Nephron (organoid): Measurements from ENCODE around the gene RDH11.

Source experiments
- H3K27ac Mint-ChIP-seq, 3 experiments: 2 replicates each; pipeline ENCODE4 v1.8.0; 2020; ENCODE audit warnings: mixed read lengths in 3 of 3, mild to moderate bottlenecking in 2 of 3, moderate library complexity in 1 of 3
- H3K27me3 Mint-ChIP-seq: 2 replicates; pipeline ENCODE4 v1.8.0; 2021; ENCODE audit warnings: low read depth, mild to moderate bottlenecking, moderate library complexity, mixed read lengths
- H3K36me3 Mint-ChIP-seq: 2 replicates; pipeline ENCODE4 v1.8.0; 2020; ENCODE audit warnings: low read depth, mixed read lengths
- H3K4me1 Mint-ChIP-seq: 2 replicates; pipeline ENCODE4 v1.8.0; 2020; ENCODE audit warnings: mixed read lengths
- H3K4me3 Mint-ChIP-seq, 3 experiments: 2 replicates each; pipeline ENCODE4 v1.8.0; 2020; ENCODE audit warnings: mild to moderate bottlenecking in 3 of 3, mixed read lengths in 3 of 3, moderate library complexity in 2 of 3
- H3K9me3 Mint-ChIP-seq: 2 replicates; pipeline ENCODE4 v1.8.0; 2020; ENCODE audit warnings: mixed read lengths
- CTCF ChIP-seq, 3 experiments: fragments of 200-600 bp; sonication (generic); IDR thresholded peaks; one replicate each; pipeline ENCODE4 v1.5.0; 2021; ENCODE audit warnings: antibody characterized with exemption in 3 of 3; ENCODE audit not compliant: unreplicated experiment in 3 of 3

Gene RDH11

GRCh38 chr14:67695394-67695949 is at the start of gene RDH11:
TSS of gene RDH11 (minus strand) at chr14:67695764. CDS start at chr14:67695703, 61 bp downstream.
- Mint-ChIP-seq H3K4me3 (peak within 1 kb of the TSS; percentile 89 to 95 (median 93)), H3K36me3 (peaks cover 22% of the 10 kb centered on the region), H3K27ac (peak within 1 kb of the TSS; percentile 85 to 94 (median 86)), H3K9me3 (no peaks in the 10 kb centered on the region), H3K27me3 (peaks cover 4% of the 10 kb centered on the region), H3K4me1 (peaks cover 27% of the 10 kb centered on the region)
- no peak for TF ChIP-seq CTCF (IDR thresholded peaks at IDR 0.05; ENCODE audit: unreplicated experiment in 3 of 3)

- Mint-ChIP-seq H3K4me1 (peaks cover 8% of the 10 kb centered on the region), H3K4me3 (no peak overlapping the region), H3K27me3 (no peaks in the 10 kb centered on the region), H3K36me3 (peaks cover 23% of the 10 kb centered on the region), H3K27ac (no peak overlapping the region), H3K9me3 (peaks cover 2% of the 10 kb centered on the region)
- no peak for TF ChIP-seq CTCF (IDR thresholded peaks at IDR 0.05; ENCODE audit: unreplicated experiment in 3 of 3)
Observed at GRCh38 chr14:67744046-67744445, 48.5 kb upstream of the RDH11 start.

- TF ChIP-seq CTCF (IDR thresholded peaks at IDR 0.05; ENCODE audit: unreplicated experiment in 3 of 3), result no peak
Observed at GRCh38 chr14:67738740-67739504, 43.4 kb upstream of the RDH11 start.

GRCh38 chr14:67736771-67737170 is 41.2 kb upstream of the RDH11 start:
- no peaks in the 10 kb centered on the region for H3K27me3 Mint-ChIP-seq
- no peaks in the 10 kb centered on the region for H3K36me3 Mint-ChIP-seq
- H3K4me1 Mint-ChIP-seq, result peaks cover 35% of the 10 kb centered on the region
- TF ChIP-seq CTCF (IDR thresholded peaks at IDR 0.05; ENCODE audit: unreplicated experiment in 3 of 3), result no peak
- no peaks in the 10 kb centered on the region for H3K9me3 Mint-ChIP-seq
- H3K4me3 Mint-ChIP-seq, result no peak overlapping the region
- H3K27ac Mint-ChIP-seq, result no peak overlapping the region

More at GRCh38 chr14:67738740-67739504, 43.4 kb upstream of the RDH11 start:
- H3K27ac Mint-ChIP-seq, result peak overlapping the region in 1 of 3 experiments; percentile 85
- H3K9me3 Mint-ChIP-seq, result no peaks in the 10 kb centered on the region
- no peaks in the 10 kb centered on the region for H3K27me3 Mint-ChIP-seq
- H3K36me3 Mint-ChIP-seq, result no peaks in the 10 kb centered on the region
- no peak overlapping the region for H3K4me3 Mint-ChIP-seq
- H3K4me1 Mint-ChIP-seq, result peaks cover 33% of the 10 kb centered on the region

GRCh38 chr14:67735336-67736147 is 40.0 kb upstream of the RDH11 start:
- TF ChIP-seq CTCF (IDR thresholded peaks at IDR 0.05; ENCODE audit: unreplicated experiment in 3 of 3), result no peak
- peak overlapping the region; percentile 32 to 67 (median 41) for H3K27ac Mint-ChIP-seq
- H3K36me3 Mint-ChIP-seq, result no peaks in the 10 kb centered on the region
- no peak overlapping the region for H3K4me3 Mint-ChIP-seq
- peaks cover 35% of the 10 kb centered on the region for H3K4me1 Mint-ChIP-seq
- no peaks in the 10 kb centered on the region for H3K27me3 Mint-ChIP-seq
- no peaks in the 10 kb centered on the region for H3K9me3 Mint-ChIP-seq
